K562 (cell line): Measurements from ENCODE around the gene PPP1R13L. TPM values are rescaled to one million over a fixed set of nuclear protein-coding genes. Genes with fewer than 3 reads are reported as not detected.

Experiments
- ATAC-seq: fragments of 200-7000 bp; cut with Tn5 transposase; 3 replicates; pipeline ENCODE4 v1.9.1; 2020; ENCODE audit warnings: moderate library complexity
- BruUV-seq: library from RNA; stranded (reverse); fragments of 400-500 nt; replicated peaks from 2 replicates; lab custom pipeline; 2021; lab: Mats Ljungman, UMichigan
- CTCF ChIA-PET: fragments of 300-600 bp; formaldehyde crosslinking; extraction: SDS; loops from one replicate; lab custom pipeline; 2021; ENCODE audit warnings: low intra/inter-chr PET ratio; lab: Yijun Ruan, JAX
- POLR2A ChIA-PET: fragments of 300-600, 350-650 bp; sonication (Branson Sonifier 250); formaldehyde crosslinking; extraction: SDS; loops from one replicate; lab custom pipeline; 2021; ENCODE audit warnings: antibody characterized with exemption, inconsistent platforms; lab: Yijun Ruan, JAX
- DNase-seq, 4 experiments: peaks; one replicate each; pipeline versions ENCODE4 v3.0.0 to v3.0.0-alpha.2; 2011 to 2018; ENCODE audit warnings: low spot score in 3 of 4, mixed read lengths in 3 of 4; ENCODE audit errors: extremely low read depth in 1 of 4
- FAIRE-seq: peaks from 2 replicates; lab custom pipeline; 2011; peaks lifted over from hg19 to GRCh38; lab: Jason Lieb, UNC
- H2AFZ ChIP-seq: 2 replicates; pipeline ENCODE4 v1.6.0; 2011; ENCODE audit warnings: low read depth, low read length, control low read depth, inconsistent platforms
- H3K27ac ChIP-seq: fragments of 200-600 bp; 3 replicates; pipeline ENCODE4 v1.8.0; 2011; ENCODE audit warnings: low read depth, mild to moderate bottlenecking, control low read depth, inconsistent platforms, low read length, moderate library complexity, mixed read lengths; ENCODE audit errors: extremely low read depth
- H3K27me3 ChIP-seq, 2 experiments: fragments of 300-600 bp in 1 of 2; 2 replicates in 1 of 2; 3 replicates in 1 of 2; pipeline versions ENCODE4 v1.6.0 to v1.8.0; 2011; ENCODE audit warnings: inconsistent platforms in 2 of 2, low read length in 2 of 2, mild to moderate bottlenecking in 1 of 2, mixed read lengths in 1 of 2, moderate library complexity in 1 of 2; ENCODE audit not compliant: control insufficient read depth in 2 of 2, insufficient read depth in 2 of 2
- H3K36me3 ChIP-seq: fragments of 300-600 bp; 3 replicates; pipeline ENCODE4 v1.8.0; 2011; ENCODE audit warnings: mild to moderate bottlenecking, low read length, inconsistent platforms; ENCODE audit not compliant: control insufficient read depth, insufficient read depth
- H3K4me1 ChIP-seq, 2 experiments: fragments of 200-600 bp in 1 of 2; replicated peaks in 1 of 2; 2 replicates in 1 of 2; 3 replicates in 1 of 2; pipeline versions ENCODE4 v1.5.1 to v1.8.0; 2011; ENCODE audit warnings: inconsistent platforms in 2 of 2, low read length in 2 of 2, mild to moderate bottlenecking in 1 of 2, mixed read lengths in 1 of 2, moderate library complexity in 1 of 2; ENCODE audit not compliant: control insufficient read depth in 2 of 2, insufficient read depth in 2 of 2
- H3K4me2 ChIP-seq: 2 replicates; pipeline ENCODE4 v1.6.1; 2011; ENCODE audit warnings: low read length, control low read depth, inconsistent platforms, mixed read lengths; ENCODE audit not compliant: insufficient read depth
- H3K4me3 ChIP-seq: fragments of 200-600 bp; sonication (generic), shearing (Covaris generic); 2 replicates; pipeline ENCODE4 v1.5.1; 2016; ENCODE audit warnings: control low read depth, inconsistent platforms
- H3K79me2 ChIP-seq: fragments of 200-600 bp; 3 replicates; pipeline ENCODE4 v1.8.0; 2011; ENCODE audit warnings: low read length, inconsistent platforms; ENCODE audit not compliant: control insufficient read depth, insufficient read depth
- H3K9ac ChIP-seq, 2 experiments: 2 replicates each; pipeline versions ENCODE4 v1.6.0 to v1.6.1; 2011; ENCODE audit warnings: low read depth in 2 of 2, low read length in 2 of 2, control low read depth in 1 of 2, inconsistent platforms in 1 of 2, mild to moderate bottlenecking in 1 of 2, mixed read lengths in 1 of 2; ENCODE audit not compliant: insufficient read depth in 1 of 2
- H3K9me1 ChIP-seq: one replicate; pipeline ENCODE4 v1.6.0; 2011; ENCODE audit warnings: inconsistent platforms, mild to moderate bottlenecking, low read length, moderate library complexity; ENCODE audit not compliant: control insufficient read depth, insufficient read depth
- H3K9me3 ChIP-seq: replicated peaks from 2 replicates; pipeline ENCODE4 v1.5.1; 2011; ENCODE audit warnings: low read depth, low read length, inconsistent platforms; ENCODE audit not compliant: control insufficient read depth, insufficient read depth
- H4K20me1 ChIP-seq: replicated peaks from 2 replicates; pipeline ENCODE4 v1.6.1; 2011; ENCODE audit warnings: low read length, inconsistent platforms, mixed read lengths; ENCODE audit not compliant: control insufficient read depth, insufficient read depth
- CBFA2T3 ChIP-seq: fragments of 450-650 bp; IDR thresholded peaks from 2 replicates; pipeline ENCODE4 v1.6.1; 2017
- CXXC5 ChIP-seq: fragments of 250-450 bp; sonication (Bioruptor Pico); IDR thresholded peaks from 2 replicates; pipeline ENCODE4 v1.8.0; 2022; ENCODE audit warnings: inconsistent platforms, mild to moderate bottlenecking, moderate library complexity
- HMGXB4 ChIP-seq: sonication (generic); formaldehyde crosslinking; IDR thresholded peaks from 2 replicates; pipeline ENCODE4 v1.8.1; 2023; ENCODE audit warnings: mild to moderate bottlenecking, missing genetic modification reagents
- MAZ ChIP-seq, 2 experiments: fragments of 450-650 bp in 1 of 2; sonication (generic) in 1 of 2; formaldehyde crosslinking; IDR thresholded peaks in 1 of 2; conservative IDR thresholded peaks in 1 of 2; 2 replicates each; pipeline versions ENCODE4 v1.4.0 to v1.5.0; 2020; ENCODE audit warnings: mild to moderate bottlenecking in 1 of 2, missing genetic modification reagents in 1 of 2
- MEF2D ChIP-seq: conservative IDR thresholded peaks from 2 replicates; pipeline ENCODE4 v1.6.1; 2016; ENCODE audit warnings: low read depth, missing genetic modification characterization, missing compliant biosample characterization
- NKRF ChIP-seq: fragments of 450-650 bp; IDR thresholded peaks from 2 replicates; pipeline ENCODE4 v1.6.1; 2016; ENCODE audit warnings: borderline replicate concordance
- SMARCA4 ChIP-seq: fragments of 450-650 bp; IDR thresholded peaks from 2 replicates; pipeline ENCODE4 v1.6.1; 2016
- ZNF217 ChIP-seq: sonication (generic); formaldehyde crosslinking; IDR thresholded peaks from 2 replicates; pipeline ENCODE4 v1.8.0; 2022; ENCODE audit warnings: mild to moderate bottlenecking, missing genetic modification reagents
- ZNF79 ChIP-seq: fragments of 250-450 bp; sonication (Bioruptor Pico); IDR thresholded peaks from 2 replicates; pipeline ENCODE4 v1.4.0; 2020; ENCODE audit warnings: low read depth, mild to moderate bottlenecking, moderate library complexity
- WGBS: fragments of 100-300 bp; shearing (Covaris generic); methylation state at CpG from one replicate; pipeline ENCODE4 v1.1.6; 2016; ENCODE audit warnings: low coverage, mixed read lengths; ENCODE audit not compliant: insufficient coverage; ENCODE audit errors: missing lambda C conversion rate; 5-methylcytosine and 5-hydroxymethylcytosine counted together
- in situ Hi-C: fragments of 300-500 bp; cut with MboI; formaldehyde crosslinking; loops from 4 replicates; pipeline ENCODE4 v1.15.0; 2018; ENCODE audit warnings: inconsistent platforms, mixed read lengths
- intact Hi-C: fragments of 100-400 bp; cut with micrococcal nuclease; formaldehyde crosslinking; loops from 2 replicates; pipeline ENCODE4 v1.14.2; 2022
- polyA plus RNA-seq, 8 experiments: library from polyadenylated mRNA; depleted of rRNA in 4 of 8; stranded (reverse) in 5 of 8; unstranded in 3 of 8; fragments of >200 nt; fragmentation: Nextera tagmentation in 2 of 8; fragmentation: Illumina TruSeq in 1 of 8; extraction: Ambion mirVana in 2 of 8; extraction: Trizol in 1 of 8; gene quantifications; 2 replicates each; pipeline versions ENCODE4 v1.2.1 to v1.2.3, GENCODE V29; 2011 to 2014; ENCODE audit warnings: inconsistent platforms in 1 of 8, missing spikeins in 1 of 8
- total RNA-seq, 7 experiments: library from RNA; depleted of rRNA in 6 of 7; stranded (reverse); fragments of >200 nt in 6 of 7; fragmentation: Illumina TruSeq in 2 of 7; extraction: Trizol in 2 of 7; gene quantifications; 2 replicates each; pipeline versions ENCODE4 v1.2.1 to v1.2.3, GENCODE V29; 2011 to 2021; ENCODE audit warnings: low replicate concordance in 1 of 7
- TF ChIP-seq, protein P1 (sequence below): fragments of 250-450 bp; sonication (Bioruptor Pico); IDR thresholded peaks from 2 replicates; pipeline ENCODE4 v1.5.0; 2021
- TF ChIP-seq, protein P2 (sequence below): fragments of 450-650 bp; formaldehyde crosslinking; conservative IDR thresholded peaks from 2 replicates; pipeline ENCODE4 v1.4.0; 2022; ENCODE audit warnings: mild to moderate bottlenecking, missing genetic modification characterization
- TF ChIP-seq, protein P3 (sequence below): IDR thresholded peaks from 2 replicates; pipeline ENCODE4 v1.6.1; 2016; ENCODE audit warnings: missing genetic modification characterization, missing compliant biosample characterization
- TF ChIP-seq, protein P4 (sequence below): sonication (generic); formaldehyde crosslinking; IDR thresholded peaks from 2 replicates; pipeline ENCODE4 v1.9.0; 2022; ENCODE audit warnings: mild to moderate bottlenecking, missing genetic modification reagents

The PPP1R13L gene
- total and polyA plus RNA-seq, 9 of the 15 experiments (the other 6 are each of a cell fraction or from before 2014, with no cell fraction given) = 0.32 to 6.7 (median 2.0) TPM

DNA sequence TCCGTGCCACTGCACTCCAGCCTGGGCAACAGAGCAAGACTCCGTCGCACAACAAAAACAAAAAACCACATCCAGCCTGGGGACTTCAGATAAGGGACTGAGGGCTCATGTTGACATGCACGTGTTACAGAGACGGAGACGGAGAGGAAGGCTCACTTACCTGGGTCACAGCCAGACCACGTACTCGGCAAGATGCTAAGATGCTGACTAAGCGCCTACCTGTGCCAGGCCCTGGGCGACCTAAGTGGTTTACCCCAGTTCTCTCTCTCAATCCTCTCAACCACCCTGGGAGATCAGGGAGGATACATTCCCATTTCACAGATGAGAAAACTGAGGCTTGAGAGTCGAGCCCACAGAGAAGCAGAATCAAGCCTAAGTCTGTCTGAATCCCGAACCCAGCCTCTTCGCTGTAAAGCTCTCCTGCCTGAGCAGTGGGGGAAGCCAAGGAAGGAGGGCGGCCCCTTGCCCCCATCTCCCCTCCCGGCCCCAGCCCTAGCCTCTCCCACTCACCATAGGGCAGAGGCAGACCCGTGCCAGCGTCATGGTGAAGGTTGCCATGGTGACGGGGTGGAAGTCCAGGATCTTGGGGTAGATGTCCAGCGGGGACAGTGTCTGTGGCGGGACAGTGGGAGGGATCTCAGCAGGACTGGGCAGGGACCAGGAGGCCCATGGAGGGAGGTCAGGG is 48.0 kb downstream of the PPP1R13L start:
- Histone ChIP-seq H4K20me1 (no peaks in the 10 kb centered on the region; the same call in 1 of the 2 replicates), H3K79me2 (no peaks in the 10 kb centered on the region), H3K27ac (no peak overlapping the region), H3K4me3 (no peak overlapping the region), H3K9me1 (no peaks in the 10 kb centered on the region), H3K4me1 (peaks cover 0 to 30% of the 10 kb centered on the region in 2 experiments; a peak in 2 of 5 replicates), H3K27me3 (no peaks in the 10 kb centered on the region), H3K9me3 (no peaks in the 10 kb centered on the region), H3K4me2 (no peak overlapping the region), H3K9ac (peak overlapping the region in 1 of 2 experiments; percentile 26; a peak in 2 of 4 replicates), H3K36me3 (peaks cover 84% of the 10 kb centered on the region; the same call in 2 of the 3 replicates), H2AFZ (no peak overlapping the region)
- CTCF ChIA-PET = no interaction called here
- POLR2A ChIA-PET = interaction anchor here (0.5 kb wide), 1 partner anchor 66 kb away, joined by 3 read pairs; no protein-coding TSS in a partner anchor
- BruUV-seq = no TSS peak
- DNase-seq (peak in 1 of 4 experiments; percentile 46), FAIRE-seq (no peak), ATAC-seq (no peak; the same call in 2 of the 3 replicates)
- intact Hi-C loops = no loop called here
- in situ Hi-C loops = no loop called here
- 53% methylated on average over 15 of the region's 20 CpGs for WGBS
- TF ChIP-seq NKRF (no peak), MAZ (CRISPR knock-in tag; conservative IDR thresholded peaks at IDR 0.05 in 1 of 2, IDR thresholded peaks at IDR 0.05 in 1 of 2) (no peak), ZNF79 (no peak), SMARCA4 (no peak), HMGXB4 (CRISPR knock-in tag) (no peak), CXXC5 (CRISPR knock-in tag) (peak; percentile 27; the same call in 1 of the 2 replicates), CBFA2T3 (peak; percentile 72), MEF2D (no peak), ZNF217 (CRISPR knock-in tag) (no peak)
- TF ChIP-seq, protein P1, sequence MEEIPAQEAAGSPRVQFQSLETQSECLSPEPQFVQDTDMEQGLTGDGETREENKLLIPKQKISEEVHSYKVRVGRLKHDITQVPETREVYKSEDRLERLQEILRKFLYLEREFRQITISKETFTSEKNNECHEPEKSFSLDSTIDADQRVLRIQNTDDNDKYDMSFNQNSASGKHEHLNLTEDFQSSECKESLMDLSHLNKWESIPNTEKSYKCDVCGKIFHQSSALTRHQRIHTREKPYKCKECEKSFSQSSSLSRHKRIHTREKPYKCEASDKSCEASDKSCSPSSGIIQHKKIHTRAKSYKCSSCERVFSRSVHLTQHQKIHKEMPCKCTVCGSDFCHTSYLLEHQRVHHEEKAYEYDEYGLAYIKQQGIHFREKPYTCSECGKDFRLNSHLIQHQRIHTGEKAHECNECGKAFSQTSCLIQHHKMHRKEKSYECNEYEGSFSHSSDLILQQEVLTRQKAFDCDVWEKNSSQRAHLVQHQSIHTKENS (CRISPR knock-in tag) = no peak
- TF ChIP-seq, protein P2, sequence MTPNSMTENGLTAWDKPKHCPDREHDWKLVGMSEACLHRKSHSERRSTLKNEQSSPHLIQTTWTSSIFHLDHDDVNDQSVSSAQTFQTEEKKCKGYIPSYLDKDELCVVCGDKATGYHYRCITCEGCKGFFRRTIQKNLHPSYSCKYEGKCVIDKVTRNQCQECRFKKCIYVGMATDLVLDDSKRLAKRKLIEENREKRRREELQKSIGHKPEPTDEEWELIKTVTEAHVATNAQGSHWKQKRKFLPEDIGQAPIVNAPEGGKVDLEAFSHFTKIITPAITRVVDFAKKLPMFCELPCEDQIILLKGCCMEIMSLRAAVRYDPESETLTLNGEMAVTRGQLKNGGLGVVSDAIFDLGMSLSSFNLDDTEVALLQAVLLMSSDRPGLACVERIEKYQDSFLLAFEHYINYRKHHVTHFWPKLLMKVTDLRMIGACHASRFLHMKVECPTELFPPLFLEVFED (CRISPR knock-in tag) = no peak
- TF ChIP-seq, protein P3, sequence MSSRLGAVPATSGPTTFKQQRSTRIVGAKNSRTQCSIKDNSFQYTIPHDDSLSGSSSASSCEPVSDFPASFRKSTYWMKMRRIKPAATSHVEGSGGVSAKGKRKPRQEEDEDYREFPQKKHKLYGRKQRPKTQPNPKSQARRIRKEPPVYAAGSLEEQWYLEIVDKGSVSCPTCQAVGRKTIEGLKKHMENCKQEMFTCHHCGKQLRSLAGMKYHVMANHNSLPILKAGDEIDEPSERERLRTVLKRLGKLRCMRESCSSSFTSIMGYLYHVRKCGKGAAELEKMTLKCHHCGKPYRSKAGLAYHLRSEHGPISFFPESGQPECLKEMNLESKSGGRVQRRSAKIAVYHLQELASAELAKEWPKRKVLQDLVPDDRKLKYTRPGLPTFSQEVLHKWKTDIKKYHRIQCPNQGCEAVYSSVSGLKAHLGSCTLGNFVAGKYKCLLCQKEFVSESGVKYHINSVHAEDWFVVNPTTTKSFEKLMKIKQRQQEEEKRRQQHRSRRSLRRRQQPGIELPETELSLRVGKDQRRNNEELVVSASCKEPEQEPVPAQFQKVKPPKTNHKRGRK (tag) = no peak
- TF ChIP-seq, protein P4, sequence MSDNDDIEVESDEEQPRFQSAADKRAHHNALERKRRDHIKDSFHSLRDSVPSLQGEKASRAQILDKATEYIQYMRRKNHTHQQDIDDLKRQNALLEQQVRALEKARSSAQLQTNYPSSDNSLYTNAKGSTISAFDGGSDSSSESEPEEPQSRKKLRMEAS (CRISPR knock-in tag) = peak; percentile 34
